GM21515 (cell line): ENCODE measurements around the gene RASGEF1C.

Experiments used
- ATAC-seq: cut with Tn5 transposase; IDR thresholded peaks from one replicate; pipeline ENCODE4 v1.9.1; 2021; ENCODE audit not compliant: unreplicated experiment

The RASGEF1C gene

DNA sequence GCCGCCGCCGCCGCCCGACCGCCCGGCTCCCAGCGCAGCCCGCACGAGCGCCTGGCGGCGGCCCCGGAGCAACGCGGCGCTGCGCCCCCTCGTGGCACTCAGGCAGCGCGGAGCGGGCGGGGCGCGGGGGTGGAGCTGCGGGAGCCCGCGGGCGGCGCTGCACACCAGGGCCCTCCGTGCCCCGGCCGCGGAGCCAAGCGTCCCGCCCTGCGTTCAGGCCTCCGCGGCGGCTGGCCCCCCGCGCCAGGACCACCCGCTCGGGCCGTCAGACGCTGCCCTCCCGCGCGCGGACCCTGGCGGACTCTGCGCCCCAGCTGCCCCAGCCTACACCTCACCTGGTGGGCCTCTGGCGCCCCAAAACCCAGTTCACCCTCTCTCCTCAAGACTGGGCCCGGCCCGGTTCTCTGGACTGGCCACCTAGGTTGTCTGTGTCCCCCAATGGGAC lies at the start of gene RASGEF1C:
TSS of gene RASGEF1C (minus strand) at position 75 of the 445 bp plus-strand sequence. CDS start 71,159 bp downstream, outside the sequence.
- peak; percentile 71 for ATAC-seq

DNA sequence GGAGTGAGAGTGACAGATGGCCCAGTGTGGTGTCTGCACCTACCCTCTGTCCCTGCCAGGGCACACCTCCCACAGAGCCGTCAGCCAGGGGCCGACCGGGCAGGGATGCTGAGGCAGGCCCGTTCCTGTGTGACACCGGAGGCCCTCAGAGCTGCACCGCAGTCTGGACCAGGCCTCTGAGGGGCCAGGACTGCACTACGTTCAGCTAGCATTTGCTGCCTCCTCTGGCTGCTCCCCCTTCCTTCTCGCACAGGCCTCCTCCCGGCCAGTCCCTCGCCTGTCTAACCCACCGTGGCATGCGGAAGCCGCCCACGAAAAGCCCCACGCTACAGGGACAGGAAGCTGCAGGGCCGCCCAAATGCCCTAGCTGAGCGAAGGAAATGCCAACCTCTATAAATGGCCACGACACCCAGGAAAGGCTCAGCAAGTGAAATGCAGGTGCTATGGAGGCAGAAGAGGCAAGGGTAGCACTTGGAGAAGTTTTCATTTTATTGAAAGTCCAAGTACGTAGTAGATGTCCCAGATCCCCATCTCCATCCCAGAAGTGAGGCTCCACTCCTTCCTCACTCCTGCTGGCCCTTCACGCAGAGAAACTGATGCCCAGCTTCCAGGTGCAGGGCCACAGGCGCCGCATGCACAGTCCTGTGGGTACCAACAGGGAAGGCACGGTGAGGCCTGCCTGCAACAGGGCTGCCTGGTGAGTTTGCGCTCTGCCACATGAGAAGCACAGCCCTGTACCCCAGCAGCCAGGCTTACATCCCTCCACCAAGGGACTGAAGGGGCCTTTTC lies 44.2 kb upstream of the RASGEF1C start:
- ATAC-seq: no peak

DNA sequence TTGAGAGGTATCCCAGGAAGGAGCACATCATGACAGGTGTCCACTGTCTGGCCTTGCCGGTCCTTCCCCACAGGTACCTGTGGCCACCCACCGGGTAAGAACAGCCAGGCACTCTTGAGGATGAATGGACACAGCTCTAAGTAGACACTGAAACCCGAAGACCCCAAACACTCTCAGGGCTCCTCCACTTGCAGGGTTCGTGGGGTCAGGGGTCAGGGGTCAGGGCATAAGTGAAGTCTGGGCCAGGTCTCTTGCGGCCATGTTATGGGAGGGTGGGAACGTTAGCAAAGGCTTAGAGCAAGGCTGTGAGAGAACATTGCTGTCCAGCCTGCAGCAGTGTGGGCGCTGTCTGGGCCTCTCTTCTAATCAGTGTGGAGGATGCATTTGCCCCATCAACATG lies 42.9 kb upstream of the RASGEF1C start:
- no peak for ATAC-seq

DNA sequence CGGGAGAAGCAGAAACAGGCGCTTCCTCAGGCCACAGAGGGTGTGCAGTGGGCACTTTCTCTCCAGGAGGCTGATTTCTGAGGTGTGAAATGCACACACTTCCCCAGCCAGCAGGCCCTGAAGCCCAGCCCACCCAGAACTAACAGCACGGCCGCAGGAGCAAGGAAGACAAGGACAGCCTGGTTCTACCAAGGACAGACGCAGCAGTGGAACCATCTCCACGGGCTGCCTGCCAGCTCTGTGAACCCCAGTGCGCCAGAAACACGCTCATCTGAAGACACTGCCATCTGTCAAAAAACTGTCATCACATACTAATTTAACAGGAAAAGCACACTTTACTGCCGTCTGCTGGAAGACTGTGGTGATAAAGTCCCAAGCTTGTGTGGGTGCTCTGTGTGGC lies 42.1 kb upstream of the RASGEF1C start:
- no peak for ATAC-seq

DNA sequence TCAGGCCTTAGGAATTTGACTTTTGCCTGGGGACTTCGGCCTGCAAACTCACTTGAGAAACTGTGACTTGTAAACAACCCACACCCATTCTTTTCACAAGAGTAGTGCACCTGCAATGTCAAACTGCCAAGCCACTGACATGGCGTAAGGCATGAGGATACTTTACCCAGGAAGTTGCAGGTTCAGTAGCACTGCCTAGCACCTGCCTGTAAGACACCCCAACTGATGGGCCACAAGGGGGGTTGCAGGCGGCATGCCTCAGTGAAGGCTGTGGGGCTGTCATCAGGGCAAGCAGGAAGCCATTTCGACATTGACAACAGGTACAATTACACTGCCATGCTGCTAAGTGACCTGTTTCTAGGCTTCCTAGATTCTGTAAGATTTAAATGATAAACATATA lies 41.3 kb upstream of the RASGEF1C start:
- ATAC-seq: no peak

DNA sequence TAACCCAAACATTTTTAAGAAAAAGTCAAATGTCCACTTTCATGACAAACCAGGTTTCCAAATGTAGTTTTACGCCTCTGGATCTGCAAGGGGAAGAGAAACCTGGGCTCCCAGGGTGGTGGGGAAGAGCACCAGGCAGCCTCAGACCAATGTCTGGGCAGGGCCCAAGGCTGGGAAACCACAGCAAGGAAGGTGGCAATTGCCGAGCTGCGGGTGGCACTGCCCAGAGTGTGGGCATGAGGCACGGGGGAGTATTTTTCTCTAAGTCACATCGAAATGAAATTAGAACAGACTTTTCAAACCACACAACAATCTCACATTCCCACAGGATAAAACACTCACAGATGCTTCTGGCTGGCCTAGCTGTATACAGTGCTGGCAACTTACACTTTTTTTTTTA lies 32.6 kb upstream of the RASGEF1C start:
- ATAC-seq: no peak

DNA sequence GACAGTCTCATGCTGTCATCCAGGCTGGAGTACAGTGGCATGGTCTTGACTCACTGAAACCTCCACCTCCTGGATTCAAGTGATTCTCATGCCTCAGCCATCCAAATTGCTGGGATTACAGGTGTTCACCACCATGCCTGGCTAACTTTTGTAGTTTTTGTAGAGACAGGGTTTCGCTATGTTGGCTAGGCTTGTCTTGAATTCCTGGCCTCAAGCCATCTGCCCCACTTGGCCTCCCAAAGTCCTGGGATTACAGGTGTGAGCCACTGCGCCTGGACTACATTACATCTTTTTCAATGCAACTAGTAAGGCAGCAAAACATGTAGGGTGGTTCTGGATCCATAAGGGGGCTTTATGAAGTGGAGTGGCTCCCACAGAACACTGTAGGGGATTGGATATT lies 29.6 kb upstream of the RASGEF1C start:
- no peak for ATAC-seq

DNA sequence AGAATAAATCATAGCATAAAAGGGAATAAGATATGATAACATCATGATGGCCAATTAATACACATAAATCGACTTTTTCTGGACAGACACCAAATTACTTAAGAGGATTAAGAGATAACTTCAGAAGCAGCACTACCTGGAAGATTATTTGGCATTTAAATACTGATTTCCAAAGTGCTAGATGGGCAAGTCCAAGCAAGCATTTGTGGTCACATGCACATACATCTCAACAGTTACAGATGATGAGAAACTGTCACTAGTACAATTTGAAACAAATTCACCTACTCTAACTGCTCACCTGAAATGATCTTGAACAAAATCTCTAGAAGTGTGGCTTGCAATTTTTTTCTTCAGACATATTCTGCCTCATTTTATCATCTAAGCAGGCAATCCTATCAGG lies 26.8 kb upstream of the RASGEF1C start:
- no peak for ATAC-seq

DNA sequence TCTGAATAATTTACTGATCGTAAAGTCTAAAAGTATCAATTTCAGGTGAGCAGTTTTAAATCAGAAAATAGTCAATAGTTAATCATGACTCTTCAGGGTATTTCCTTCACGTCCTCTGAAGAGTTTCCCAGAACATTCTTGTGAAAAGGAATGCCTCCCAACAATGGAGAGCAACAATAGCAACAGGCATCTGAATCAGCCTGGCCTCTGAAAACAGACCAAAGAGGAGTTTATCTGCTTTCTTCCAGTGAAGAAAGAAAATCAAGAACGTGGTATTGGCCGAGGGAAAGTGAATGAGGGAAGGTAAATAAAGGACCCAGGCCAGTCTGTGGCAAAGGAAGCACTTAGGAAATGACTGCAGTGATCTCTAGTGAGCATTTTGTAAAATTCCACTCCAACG lies 26.1 kb upstream of the RASGEF1C start:
- ATAC-seq: no peak

DNA sequence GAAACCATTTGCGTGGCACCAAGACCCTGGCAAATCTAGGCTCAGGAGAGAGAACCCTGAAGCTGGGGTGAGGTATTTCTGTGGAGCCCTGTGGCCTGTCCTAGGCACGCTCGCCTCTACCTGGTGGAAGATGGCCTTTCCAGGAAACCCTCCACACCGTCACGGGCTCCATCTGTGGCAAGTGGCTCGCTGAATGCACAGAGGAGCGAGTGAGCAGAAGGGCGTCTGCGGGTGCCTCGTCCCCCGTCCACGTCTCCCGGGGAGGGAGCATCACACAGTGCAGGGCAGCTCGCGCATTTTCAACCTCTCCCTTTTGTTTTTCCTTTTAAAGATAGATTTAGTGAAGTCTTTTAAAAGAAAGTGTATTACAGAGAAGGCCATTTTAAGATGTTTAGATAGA lies 25.3 kb upstream of the RASGEF1C start:
- ATAC-seq: no peak

DNA sequence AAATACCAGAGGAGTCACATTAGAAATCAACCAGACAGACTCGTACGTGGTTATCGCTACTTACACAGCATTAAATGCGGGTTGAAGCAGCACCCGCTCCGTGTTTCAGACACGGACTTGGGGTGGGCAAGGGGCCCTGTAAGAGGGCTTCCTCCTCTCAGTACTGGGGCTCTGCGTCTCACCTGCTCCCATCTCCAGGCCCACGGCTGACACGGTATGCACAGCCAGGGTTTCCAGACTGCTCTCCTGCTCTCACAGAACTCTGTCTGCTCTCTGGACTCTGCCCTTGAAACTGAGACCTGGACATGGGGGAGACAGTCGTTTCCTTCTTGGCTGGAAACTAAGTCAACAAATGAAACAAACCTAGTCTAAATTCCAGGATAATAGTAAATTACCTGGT lies 24.7 kb upstream of the RASGEF1C start:
- ATAC-seq: no peak

DNA sequence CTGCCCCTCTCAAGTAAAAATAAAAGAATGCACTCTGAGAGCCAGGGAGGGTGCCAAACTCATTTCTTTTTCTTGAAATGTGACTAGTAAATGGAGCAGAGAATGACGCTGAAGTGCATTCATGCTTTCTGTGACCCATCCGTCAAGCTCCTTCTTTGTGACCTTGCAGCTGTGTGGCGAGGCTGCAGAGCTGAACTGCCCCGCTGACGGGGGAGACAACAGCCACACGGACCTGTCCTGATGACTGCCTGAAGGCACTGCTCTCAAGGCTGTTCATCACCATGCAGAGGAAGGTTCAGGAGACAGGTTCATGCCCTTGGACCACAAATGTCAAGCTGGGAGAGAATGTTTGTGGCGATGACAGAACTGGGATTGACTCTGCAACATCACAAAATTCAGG lies 21.0 kb upstream of the RASGEF1C start:
- no peak for ATAC-seq

DNA sequence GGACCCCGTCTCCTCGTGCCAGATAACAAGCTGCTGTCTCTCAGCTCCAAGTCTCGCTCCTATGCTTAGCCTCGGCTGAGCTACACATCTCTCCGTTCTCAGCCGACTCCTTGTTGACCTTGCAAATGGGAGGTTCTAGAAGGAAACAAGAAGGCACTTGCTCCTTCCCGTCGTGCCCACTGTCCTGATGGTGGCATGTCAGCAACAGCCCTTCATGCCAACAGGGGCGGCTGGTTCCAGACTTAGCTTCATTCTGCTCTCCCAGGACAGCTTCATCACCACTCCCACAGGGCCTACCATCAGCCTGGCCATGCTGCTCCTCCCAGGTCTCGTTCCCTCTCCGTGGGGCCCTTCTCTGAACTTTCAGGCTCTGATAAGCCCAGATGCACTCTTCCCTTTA lies 13.0 kb upstream of the RASGEF1C start:
- no peak for ATAC-seq

DNA sequence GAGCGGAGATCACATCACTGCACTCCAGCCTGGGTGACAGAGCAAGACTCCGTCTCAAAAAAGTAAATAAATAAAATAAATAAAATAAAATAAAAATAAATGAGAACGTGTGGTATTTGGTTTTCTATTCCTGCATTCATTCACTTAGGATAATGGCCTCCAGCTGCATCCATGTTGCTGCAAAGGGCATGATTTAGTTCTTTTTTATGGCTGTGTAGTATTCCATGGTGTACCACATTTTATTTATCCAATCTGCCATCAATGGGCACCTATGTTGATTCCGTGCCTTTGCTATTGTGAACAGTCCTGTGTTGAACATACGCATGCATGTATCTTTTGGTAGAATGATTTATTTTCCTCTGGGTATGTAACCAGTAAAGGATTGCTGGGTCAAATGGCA lies 8.8 kb upstream of the RASGEF1C start:
- no peak for ATAC-seq

DNA sequence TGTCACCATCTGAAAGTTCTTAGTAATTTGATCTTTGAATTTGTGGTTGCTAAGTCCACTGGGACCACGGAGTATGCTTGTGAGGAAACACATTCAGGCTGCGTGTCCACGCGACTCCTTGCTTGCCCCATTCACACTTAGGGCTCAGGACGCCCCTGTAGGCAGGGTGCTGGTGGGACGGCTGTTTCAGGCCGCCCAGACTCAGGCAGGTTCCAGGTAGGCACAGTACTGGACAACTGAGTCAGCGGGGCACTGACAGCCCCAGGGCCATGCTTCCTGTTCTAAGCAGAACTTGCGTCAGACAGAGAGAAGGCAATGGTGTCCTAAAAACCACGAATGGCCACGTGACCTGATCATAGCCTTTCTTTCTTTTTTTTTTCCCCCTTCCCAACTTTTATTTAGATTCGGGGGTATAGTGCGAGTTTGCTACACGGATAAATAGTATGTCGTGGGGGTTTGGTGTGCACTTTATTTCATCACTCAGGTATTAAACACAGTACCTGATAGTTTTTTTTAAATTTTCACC lies 7.7 kb upstream of the RASGEF1C start:
- ATAC-seq: no peak

DNA sequence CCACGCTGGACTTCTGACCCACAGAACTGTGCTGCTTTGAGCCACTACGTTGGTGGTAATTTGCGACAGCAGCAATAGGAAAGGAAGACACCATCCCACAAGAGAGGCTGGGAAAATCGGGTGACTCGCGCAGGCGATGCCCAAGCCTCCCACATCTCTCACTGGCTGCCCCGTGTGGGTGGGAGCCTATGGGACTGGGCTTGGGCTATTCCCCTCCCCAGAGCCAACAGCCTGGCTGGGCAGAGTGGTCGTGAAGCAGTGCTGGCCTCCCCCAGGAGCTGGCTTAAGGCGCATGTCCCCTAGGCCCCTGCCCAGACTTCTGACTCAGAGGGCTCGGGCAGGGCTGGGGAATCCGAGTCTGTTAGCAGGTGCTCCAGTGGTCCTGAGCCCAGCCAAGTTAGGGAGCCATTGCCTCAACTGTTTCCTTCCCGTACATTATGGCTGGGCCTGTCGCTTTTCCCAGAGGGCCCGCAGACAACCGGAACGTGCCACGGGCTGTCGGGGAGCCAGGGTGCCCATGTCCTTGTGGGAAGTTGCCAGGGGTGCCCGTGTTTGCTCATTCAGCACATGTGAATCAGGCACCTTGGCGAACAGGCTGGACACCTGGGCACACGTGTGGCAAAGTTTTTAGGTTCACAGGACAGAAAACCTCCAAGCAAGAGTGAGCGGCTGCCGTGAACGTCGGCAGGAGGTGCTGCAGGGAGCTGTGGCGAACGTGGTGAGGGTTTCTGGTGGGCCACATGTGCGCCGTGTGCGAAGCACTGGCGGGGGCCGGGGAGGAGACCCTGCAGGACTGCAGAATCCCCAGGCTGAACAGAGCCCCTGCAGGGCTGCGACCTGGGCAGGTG lies 7.0 kb upstream of the RASGEF1C start:
- no peak for ATAC-seq

DNA sequence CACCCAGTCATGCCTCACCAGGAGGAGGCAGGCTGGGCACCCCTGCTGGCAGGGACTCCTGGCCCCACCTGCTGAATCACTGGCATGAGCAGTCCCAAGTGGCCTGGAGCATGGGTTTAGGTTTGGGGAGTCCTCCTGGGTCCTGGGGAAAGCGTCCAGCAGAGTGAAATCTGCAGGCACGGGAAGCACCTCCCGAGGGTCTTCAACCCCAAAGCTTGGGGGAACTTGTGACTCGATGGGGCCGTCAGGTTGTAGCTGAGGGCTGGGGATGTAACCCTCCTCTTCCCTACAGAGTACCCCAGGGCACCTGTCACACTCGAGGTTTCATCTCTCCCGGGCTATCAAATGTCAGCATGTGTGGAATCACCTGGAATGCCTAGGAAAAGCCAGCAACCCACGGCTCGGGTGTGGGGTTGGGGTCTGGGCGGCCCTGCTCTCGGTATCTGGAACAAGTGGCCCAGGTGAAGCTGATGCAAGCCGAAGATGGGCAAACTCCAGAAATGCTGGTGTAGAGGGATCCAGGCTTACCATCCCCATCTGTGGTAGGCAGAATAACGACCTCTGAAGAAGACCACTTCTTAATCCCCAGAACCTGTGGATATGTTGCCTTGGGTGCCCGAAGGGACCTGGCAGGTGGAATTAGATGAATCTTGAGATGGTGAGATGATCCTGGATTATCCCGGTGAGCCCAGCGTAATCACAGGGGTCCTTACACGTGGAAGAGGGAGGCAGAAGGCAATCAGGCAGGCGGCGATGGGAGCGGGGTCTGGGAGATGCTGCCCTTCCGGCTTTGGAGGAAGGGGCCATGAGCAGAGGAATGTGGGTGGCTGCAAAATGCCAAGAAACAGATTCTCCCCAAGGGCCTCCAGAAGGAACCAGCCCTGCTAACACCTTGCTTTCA lies 6.1 kb upstream of the RASGEF1C start:
- ATAC-seq: no peak

DNA sequence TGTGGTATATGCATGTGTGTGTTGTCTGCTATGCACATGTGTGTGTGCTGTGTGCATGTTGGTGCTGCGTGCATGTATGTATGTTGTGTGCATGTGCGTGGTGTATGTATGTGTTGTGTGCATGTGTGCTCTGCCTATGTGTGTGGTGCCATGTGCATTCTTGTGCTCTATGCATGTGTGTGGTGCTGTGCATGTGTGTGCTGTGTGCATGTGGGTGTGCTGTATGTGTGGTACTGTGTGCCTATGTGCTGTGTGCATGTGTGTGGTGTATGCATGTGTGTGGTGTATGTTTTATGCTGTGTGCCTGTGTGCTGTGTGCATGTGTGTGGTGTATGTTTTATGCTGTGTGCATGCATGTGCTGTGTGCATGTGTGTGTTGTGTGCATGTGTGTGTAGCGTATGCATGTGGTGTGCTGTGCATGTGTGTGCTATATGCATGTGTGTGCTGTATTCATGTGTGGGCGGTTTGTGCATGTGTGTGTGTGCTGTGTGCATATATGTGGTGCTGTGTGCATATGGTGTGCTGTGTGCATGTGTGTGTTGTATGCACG lies 4.7 kb upstream of the RASGEF1C start:
- ATAC-seq: no peak

DNA sequence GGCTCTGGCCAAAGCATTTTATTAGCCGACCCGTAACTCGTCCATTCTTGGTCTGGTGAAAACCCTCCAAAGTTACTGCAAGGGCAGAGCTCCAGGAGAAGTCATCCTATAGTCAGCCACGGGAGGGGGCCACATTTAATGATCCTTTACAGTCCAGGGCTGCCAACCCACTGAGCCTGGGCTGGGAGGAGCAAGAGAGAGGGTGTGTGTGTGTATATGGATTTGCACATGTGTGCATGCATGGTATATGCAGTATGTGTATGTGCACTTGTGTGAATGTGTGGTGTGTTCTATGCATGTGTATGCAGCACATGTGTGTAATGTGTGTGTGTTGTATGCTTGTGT lies 4.2 kb upstream of the RASGEF1C start:
- no peak for ATAC-seq

DNA sequence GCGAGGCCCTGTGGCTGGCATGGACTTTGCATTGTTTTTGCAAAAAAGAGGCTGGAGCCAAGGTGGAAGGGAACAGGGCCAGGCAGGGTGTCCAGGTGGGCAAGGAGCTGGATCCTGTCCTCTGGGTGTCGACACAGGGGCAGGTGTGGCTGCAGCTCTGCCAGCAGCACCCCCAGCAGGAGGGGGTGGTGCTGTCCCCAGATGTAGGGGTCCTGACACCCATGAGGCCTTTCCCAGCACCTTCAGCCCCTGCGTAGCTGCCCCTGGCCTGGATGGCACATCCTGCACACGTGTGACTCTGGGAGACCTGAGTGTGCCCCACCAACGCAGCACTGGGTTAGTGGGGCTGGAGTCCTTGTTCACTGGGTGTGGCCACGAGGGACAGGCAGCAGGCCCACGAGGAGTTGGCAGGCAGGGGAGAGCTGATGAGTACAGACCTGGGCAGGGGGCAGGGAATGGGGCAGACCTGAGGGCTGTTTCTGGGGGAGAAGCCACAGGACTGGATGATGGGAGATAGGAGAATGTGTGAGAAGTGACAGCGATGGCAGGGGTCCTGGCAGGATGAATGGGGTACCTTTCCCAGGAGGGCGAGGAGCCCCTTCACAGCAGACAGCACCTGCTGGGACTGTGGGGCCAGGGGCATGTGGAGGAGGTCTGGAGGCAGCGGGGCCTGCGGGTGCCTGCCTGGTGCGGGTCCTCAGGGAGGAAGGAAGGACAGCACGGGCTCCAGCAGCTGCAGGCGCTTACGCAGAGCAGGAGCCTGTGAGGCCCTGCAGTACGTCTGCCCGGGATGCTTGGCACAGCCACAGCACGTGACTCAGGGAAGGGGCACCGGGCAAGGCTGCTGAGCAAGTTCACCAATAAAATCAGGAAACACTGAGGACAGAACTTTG lies 3.6 kb upstream of the RASGEF1C start:
- ATAC-seq: no peak
